Glomerular endothelial cell (primary cell): ENCODE results near the gene PIP4K2A. TPM values are rescaled to one million over a fixed set of nuclear protein-coding genes. Genes with fewer than 3 reads are reported as not detected.
"Not testable (repeated sequence)": the region's sequence is repeated elsewhere in the genome, so short reads cannot be mapped to it uniquely, and the experiment has no call there.

Experiments used
- DNase-seq: peaks from one replicate; pipeline ENCODE4 v3.0.0-alpha.2; 2011; ENCODE audit warnings: low read depth, low spot score; ENCODE audit errors: extremely low read depth
- total RNA-seq: library from RNA; depleted of rRNA; stranded (reverse); fragments of >200 nt; gene quantifications from 2 replicates; pipeline ENCODE4 v1.2.3, GENCODE V29; 2015

PIP4K2A gene
- total RNA-seq, 1 donor from 2014 or later = 27.0 TPM

- no peak for DNase-seq
Observed at GRCh38 chr10:22531441-22531840, 182.9 kb downstream of the PIP4K2A start.

- DNase-seq = no peak
Observed at GRCh38 chr10:22531008-22531407, 183.4 kb downstream of the PIP4K2A start.

GRCh38 chr10:22527520-22527919 is 186.9 kb downstream of the PIP4K2A start:
- no peak for DNase-seq

GRCh38 chr10:22524333-22524732 is 190.0 kb downstream of the PIP4K2A start:
- DNase-seq = not testable (repeated sequence)

- not testable (repeated sequence) for DNase-seq
Observed at GRCh38 chr10:22520645-22521044, 193.7 kb downstream of the PIP4K2A start.

- no peak for DNase-seq
Observed at GRCh38 chr10:22518167-22518724, 196.1 kb downstream of the PIP4K2A start.

- DNase-seq = no peak
Observed at GRCh38 chr10:22515009-22515408, 199.4 kb downstream of the PIP4K2A start.

- not testable (repeated sequence) for DNase-seq
Observed at GRCh38 chr10:22514414-22514758, 200.0 kb downstream of the PIP4K2A start.

- not testable (repeated sequence) for DNase-seq
Observed at GRCh38 chr10:22513483-22514413, 200.6 kb downstream of the PIP4K2A start.

- DNase-seq = not testable (repeated sequence)
Observed at GRCh38 chr10:22512015-22512414, 202.4 kb downstream of the PIP4K2A start.

- DNase-seq = not testable (repeated sequence)
Observed at GRCh38 chr10:22508214-22508613, 206.2 kb downstream of the PIP4K2A start.

- no peak for DNase-seq
Observed at GRCh38 chr10:22505911-22506685, 208.3 kb downstream of the PIP4K2A start.

GRCh38 chr10:22504766-22505165 is 209.6 kb downstream of the PIP4K2A start:
- no peak for DNase-seq

- DNase-seq = no peak
Observed at GRCh38 chr10:22503315-22504088, 210.9 kb downstream of the PIP4K2A start.

GRCh38 chr10:22501863-22502262 is 212.5 kb downstream of the PIP4K2A start:
- DNase-seq = no peak

- DNase-seq = no peak
Observed at GRCh38 chr10:22501413-22501812, 213.0 kb downstream of the PIP4K2A start.

- DNase-seq = no peak
Observed at GRCh38 chr10:22500656-22501340, 213.6 kb downstream of the PIP4K2A start.

GRCh38 chr10:22499973-22500372 is 214.4 kb downstream of the PIP4K2A start:
- DNase-seq = not testable (repeated sequence)

GRCh38 chr10:22495396-22495795 is 219.0 kb downstream of the PIP4K2A start:
- no peak for DNase-seq

GRCh38 chr10:22494007-22494406 is 220.4 kb downstream of the PIP4K2A start:
- DNase-seq = no peak
